H1 (cell line): Measurements from ENCODE around the gene SLIT3. TPM values are rescaled to one million over a fixed set of nuclear protein-coding genes. Genes with fewer than 3 reads are reported as not detected.

ENCODE experiments used
- CTCF ChIA-PET: fragments of 300-600 bp; sonication (Branson Sonifier 250); formaldehyde crosslinking; loops from one replicate; lab custom pipeline; 2021; ENCODE audit not compliant: partially characterized antibody; lab: Charles Lee
- POLR2A ChIA-PET: fragments of 300-600 bp; sonication (Branson Sonifier 250); formaldehyde crosslinking; loops from one replicate; lab custom pipeline; 2021; ENCODE audit warnings: inconsistent platforms; ENCODE audit not compliant: partially characterized antibody; lab: Charles Lee
- DNase-seq, 2 experiments: peaks; one replicate each; pipeline versions ENCODE4 v3.0.0 to v3.0.0-alpha.2; 2010 to 2022; ENCODE audit warnings: low spot score in 2 of 2, low read depth in 1 of 2, mixed read lengths in 1 of 2
- FAIRE-seq: peaks from 2 replicates; lab custom pipeline; 2011; peaks lifted over from hg19 to GRCh38; lab: Jason Lieb, UNC
- H2AFZ ChIP-seq: 2 replicates; pipeline ENCODE4 v1.8.1; 2012; ENCODE audit warnings: low read length, inconsistent platforms
- H2AK5ac ChIP-seq: 2 replicates; pipeline ENCODE4 v1.6.1; 2013; ENCODE audit warnings: low read depth, low read length
- H2BK120ac ChIP-seq: replicated peaks from 2 replicates; pipeline ENCODE3; 2013; ENCODE audit warnings: low read depth, low read length, inconsistent platforms
- H2BK12ac ChIP-seq: 2 replicates; pipeline ENCODE4 v1.6.1; 2013; ENCODE audit warnings: low read depth, low read length
- H2BK15ac ChIP-seq: 2 replicates; pipeline ENCODE4 v1.6.1; 2013; ENCODE audit warnings: low read length
- H2BK20ac ChIP-seq: 2 replicates; pipeline ENCODE4 v1.6.1; 2013; ENCODE audit warnings: low read length
- H2BK5ac ChIP-seq: 2 replicates; pipeline ENCODE4 v1.6.1; 2013; ENCODE audit warnings: low read depth, low read length
- H3K14ac ChIP-seq: 2 replicates; pipeline ENCODE4 v1.6.1; 2013; ENCODE audit warnings: inconsistent platforms; ENCODE audit not compliant: insufficient read length
- H3K18ac ChIP-seq: 2 replicates; pipeline ENCODE4 v1.6.1; 2013; ENCODE audit warnings: low read length; ENCODE audit errors: extremely low read depth
- H3K23ac ChIP-seq: 2 replicates; pipeline ENCODE4 v1.6.1; 2013; ENCODE audit warnings: inconsistent platforms; ENCODE audit not compliant: insufficient read length
- H3K23me2 ChIP-seq: 2 replicates; pipeline ENCODE4 v1.6.1; 2013; ENCODE audit warnings: low read depth, low read length
- H3K27ac ChIP-seq: 2 replicates; pipeline ENCODE4 v1.6.1; 2011; ENCODE audit warnings: low read depth, low read length, inconsistent platforms
- H3K27me3 ChIP-seq, 4 experiments: replicated peaks in 1 of 4; 1 replicate in 1 of 4; 2 replicates in 3 of 4; pipeline versions ENCODE4 v1.6.1 to v1.8.1; 2011 to 2013; ENCODE audit warnings: low read length in 3 of 4, mild to moderate bottlenecking in 3 of 4, inconsistent platforms in 2 of 4, mixed read lengths in 2 of 4, moderate library complexity in 1 of 4; ENCODE audit not compliant: control insufficient read depth in 3 of 4, insufficient read depth in 3 of 4; ENCODE audit errors: extremely low read depth in 1 of 4
- H3K36me3 ChIP-seq, 4 experiments: 2 replicates each; pipeline versions ENCODE4 v1.6.1 to v1.8.1; 2011 to 2013; ENCODE audit warnings: mild to moderate bottlenecking in 4 of 4, low read length in 3 of 4, moderate library complexity in 2 of 4, control low read depth in 1 of 4, inconsistent platforms in 1 of 4; ENCODE audit not compliant: insufficient read depth in 4 of 4, control insufficient read depth in 2 of 4
- H3K4ac ChIP-seq: replicated peaks from 2 replicates; pipeline ENCODE3; 2013; ENCODE audit warnings: low read length, low read depth, mixed read lengths, inconsistent platforms; ENCODE audit not compliant: insufficient read length
- H3K4me1 ChIP-seq, 4 experiments: replicated peaks in 1 of 4; 1 replicate in 1 of 4; 2 replicates in 3 of 4; pipeline versions ENCODE4 v1.6.1 to v1.8.1; 2011 to 2013; ENCODE audit warnings: low read length in 3 of 4, inconsistent platforms in 2 of 4, mixed read lengths in 1 of 4; ENCODE audit not compliant: insufficient read depth in 4 of 4, control insufficient read depth in 3 of 4
- H3K4me2 ChIP-seq, 2 experiments: 2 replicates each; pipeline versions ENCODE4 v1.6.1 to v1.8.1; 2011 to 2013; ENCODE audit warnings: low read depth in 2 of 2, low read length in 2 of 2, control low read depth in 1 of 2, inconsistent platforms in 1 of 2, mild to moderate bottlenecking in 1 of 2; ENCODE audit not compliant: insufficient read depth in 1 of 2
- H3K4me3 ChIP-seq, 4 experiments: fragments of 200-600, 300-600 bp in 1 of 4; sonication (generic), shearing (Covaris generic), sonication (Bioruptor Twin) in 1 of 4; 2 replicates each; pipeline versions ENCODE4 v1.5.1 to v1.8.1; 2011 to 2016; ENCODE audit warnings: low read length in 4 of 4, low read depth in 3 of 4, control low read depth in 2 of 4, inconsistent platforms in 2 of 4, mild to moderate bottlenecking in 2 of 4, mixed read lengths in 1 of 4, moderate library complexity in 1 of 4; ENCODE audit not compliant: insufficient read depth in 2 of 4; ENCODE audit errors: extremely low read depth in 1 of 4
- H3K56ac ChIP-seq: replicated peaks from 2 replicates; pipeline ENCODE3; 2013; ENCODE audit warnings: low read depth, mild to moderate bottlenecking, mixed read lengths, low read length, inconsistent platforms; ENCODE audit not compliant: insufficient read length
- H3K79me1 ChIP-seq: 2 replicates; pipeline ENCODE4 v1.6.1; 2013; ENCODE audit warnings: low read depth, low read length, control low read depth
- H3K79me2 ChIP-seq, 2 experiments: 2 replicates each; pipeline versions ENCODE4 v1.6.1 to v1.8.1; 2012 to 2013; ENCODE audit warnings: low read length in 2 of 2, mild to moderate bottlenecking in 2 of 2, inconsistent platforms in 1 of 2; ENCODE audit not compliant: insufficient read depth in 2 of 2, control insufficient read depth in 1 of 2
- H3K9ac ChIP-seq, 4 experiments: replicated peaks in 1 of 4; 1 replicate in 1 of 4; 2 replicates in 3 of 4; pipeline versions ENCODE4 v1.6.1 to v1.8.1; 2011 to 2013; ENCODE audit warnings: low read depth in 3 of 4, low read length in 3 of 4, control low read depth in 2 of 4, mild to moderate bottlenecking in 2 of 4, moderate library complexity in 2 of 4, inconsistent platforms in 1 of 4; ENCODE audit errors: extremely low read depth in 1 of 4
- H3K9me3 ChIP-seq, 2 experiments: 2 replicates each; pipeline versions ENCODE4 v1.6.1 to v1.8.1; 2012 to 2013; ENCODE audit warnings: mild to moderate bottlenecking in 2 of 2, moderate library complexity in 2 of 2, control low read depth in 1 of 2, inconsistent platforms in 1 of 2, low read depth in 1 of 2, low read length in 1 of 2, mixed read lengths in 1 of 2; ENCODE audit not compliant: insufficient read depth in 2 of 2
- H4K20me1 ChIP-seq, 2 experiments: replicated peaks in 1 of 2; 2 replicates each; pipeline versions ENCODE3 to v1.8.1; 2011 to 2013; ENCODE audit warnings: inconsistent platforms in 2 of 2, low read length in 2 of 2, mild to moderate bottlenecking in 1 of 2; ENCODE audit not compliant: insufficient read depth in 2 of 2, control insufficient read depth in 1 of 2
- H4K5ac ChIP-seq: 2 replicates; pipeline ENCODE4 v1.6.1; 2013; ENCODE audit warnings: low read length, low read depth, mixed read lengths, inconsistent platforms; ENCODE audit not compliant: insufficient read length
- H4K8ac ChIP-seq: 2 replicates; pipeline ENCODE4 v1.8.0; 2013; ENCODE audit warnings: mild to moderate bottlenecking, moderate library complexity, low read length, inconsistent platforms; ENCODE audit not compliant: insufficient read depth; ENCODE audit errors: extremely low read depth
- H4K91ac ChIP-seq: replicated peaks from 2 replicates; pipeline ENCODE3; 2013; ENCODE audit warnings: low read length, mixed read lengths, inconsistent platforms; ENCODE audit not compliant: insufficient read length
- BCL11A ChIP-seq, 2 experiments: IDR thresholded peaks; one replicate each; pipeline ENCODE4 v1.6.1; 2011; ENCODE audit warnings: low read depth in 2 of 2, low read length in 2 of 2, mild to moderate bottlenecking in 2 of 2
- CBX5 ChIP-seq: fragments of 300-800, 300-1000 bp; sonication (generic); IDR thresholded peaks from 2 replicates; pipeline ENCODE4 v1.7.1; 2016; ENCODE audit warnings: antibody characterized with exemption, low read length, low read depth
- CBX8 ChIP-seq: fragments of 300-800, 300-1000 bp; sonication (generic); IDR thresholded peaks from 2 replicates; pipeline ENCODE4 v1.7.1; 2016; ENCODE audit warnings: low read depth, low read length, borderline replicate concordance
- CTBP2 ChIP-seq: IDR thresholded peaks from 2 replicates; pipeline ENCODE4 v1.7.0; 2011; ENCODE audit warnings: borderline replicate concordance, mild to moderate bottlenecking, moderate library complexity, mixed read lengths, low read length; ENCODE audit not compliant: insufficient read depth, insufficient read length
- HDAC2 ChIP-seq, 2 experiments: fragments of 300-600 bp in 1 of 2; sonication (generic) in 1 of 2; IDR thresholded peaks; 2 replicates each; pipeline ENCODE4 v1.6.1; 2011 to 2012; ENCODE audit warnings: low read depth in 2 of 2, low read length in 2 of 2, mild to moderate bottlenecking in 2 of 2, moderate library complexity in 2 of 2, borderline replicate concordance in 1 of 2, inconsistent platforms in 1 of 2
- HDAC6 ChIP-seq: IDR thresholded peaks from one replicate; pipeline ENCODE4 v1.7.1; 2012; ENCODE audit warnings: low read depth, mild to moderate bottlenecking, inconsistent platforms, low read length, moderate library complexity
- JUND ChIP-seq: IDR thresholded peaks from 2 replicates; pipeline ENCODE4 v1.6.1; 2011; ENCODE audit warnings: mild to moderate bottlenecking, improper control_type of control experiment, low read length
- RFX5 ChIP-seq: IDR thresholded peaks from 2 replicates; pipeline ENCODE4 v1.6.1; 2011; ENCODE audit warnings: low read depth, low read length, improper control_type of control experiment, borderline replicate concordance
- RNF2 ChIP-seq: fragments of 200-900, 300-1000 bp; sonication (generic); IDR thresholded peaks from 2 replicates; pipeline ENCODE4 v1.7.1; 2016; ENCODE audit warnings: borderline replicate concordance, low read depth, mild to moderate bottlenecking, antibody characterized with exemption, low read length; ENCODE audit not compliant: poor library complexity, severe bottlenecking; ENCODE audit errors: missing control alignments
- SIN3A ChIP-seq, 2 experiments: IDR thresholded peaks in 1 of 2; conservative IDR thresholded peaks in 1 of 2; 2 replicates each; pipeline ENCODE4 v1.6.1; 2011 to 2012; ENCODE audit warnings: low read length in 2 of 2, improper control_type of control experiment in 1 of 2, low read depth in 1 of 2, mild to moderate bottlenecking in 1 of 2
- WGBS, 2 experiments: shearing (Covaris generic) in 1 of 2; methylation state at CpG; one replicate each; pipeline versions ENCODE4 v1.1.6 to v1.1.7; 2013 to 2015; ENCODE audit warnings: low lambda C conversion rate in 2 of 2, mixed read lengths in 2 of 2, inconsistent platforms in 1 of 2, low coverage in 1 of 2, missing lambda C conversion rate in 1 of 2; ENCODE audit not compliant: insufficient replicate concordance in 2 of 2, insufficient coverage in 1 of 2, insufficient read length in 1 of 2; ENCODE audit errors: extremely low coverage in 1 of 2, missing lambda C conversion rate in 1 of 2; 5-methylcytosine and 5-hydroxymethylcytosine counted together
- polyA plus RNA-seq, 7 experiments: library from polyadenylated mRNA; depleted of rRNA in 3 of 7; stranded (reverse) in 5 of 7; unstranded in 2 of 7; fragments of >200 nt in 5 of 7; fragments of 200-250 nt in 2 of 7; gene quantifications; 1 replicate in 5 of 7; 2 replicates in 1 of 7; 4 replicates in 1 of 7; pipeline versions ENCODE4 v1.2.1 to v1.2.3, GENCODE V29; 2011 to 2013; ENCODE audit warnings: missing spikeins in 2 of 7, mixed read lengths in 2 of 7
- total RNA-seq: library from RNA; stranded (reverse); fragmentation: NEBNext Ultra II Directional; extraction: Animal tissue kit (Norgen Biotek cat#: 25700); gene quantifications from 2 replicates; pipeline ENCODE4 v1.2.1, GENCODE V29; 2021

The SLIT3 gene
- total and polyA plus RNA-seq, 2 of the 8 experiments (the other 6 are each of a cell fraction or from before 2014, with no cell fraction given) = 1.1 to 1.2 TPM

- no peak overlapping the region for H3K14ac ChIP-seq
- no peaks in the 10 kb centered on the region for H3K79me1 ChIP-seq
- H2BK15ac ChIP-seq = no peak overlapping the region
- H4K8ac ChIP-seq = no peak overlapping the region
- H2BK20ac ChIP-seq = no peak overlapping the region
- H3K4ac ChIP-seq = no peak overlapping the region
- H3K9me3 ChIP-seq = no peaks in the 10 kb centered on the region
- no peak overlapping the region for H3K23ac ChIP-seq
- no peak overlapping the region for H2BK5ac ChIP-seq
- no peaks in the 10 kb centered on the region for H3K36me3 ChIP-seq
- peaks cover 0 to 7% (median 4%) of the 10 kb centered on the region in 4 experiments; a peak in 4 of 7 replicates for H3K27me3 ChIP-seq
- H3K9ac ChIP-seq = no peak overlapping the region
- H3K27ac ChIP-seq = no peak overlapping the region
- WGBS, 2 experiments = 97% methylated on average over 12 of the region's 12 CpGs; no CpG with 5 or more reads in 1 of the 2 experiments
- no peak for DNase-seq
- H3K79me2 ChIP-seq = no peaks in the 10 kb centered on the region
- H3K4me1 ChIP-seq = peaks cover 0 to 10% (median 5%) of the 10 kb centered on the region in 4 experiments; a peak in 4 of 7 replicates
- TF ChIP-seq RFX5 (no peak), CBX8 (no peak), BCL11A (IDR thresholded peaks at IDR 0.05; ENCODE audit: low read depth in 2 of 2, low read length in 2 of 2) (no peak), CBX5 (no peak), RNF2 (no peak), HDAC6 (no peak), SIN3A (conservative IDR thresholded peaks at IDR 0.05 in 1 of 2, IDR thresholded peaks at IDR 0.05 in 1 of 2; ENCODE audit: low read depth in 1 of 2, low read length in 2 of 2) (no peak), JUND (no peak), HDAC2 (IDR thresholded peaks at IDR 0.05; ENCODE audit: borderline replicate concordance in 1 of 2, low read depth in 2 of 2, low read length in 2 of 2) (no peak), CTBP2 (no peak)
- ChIA-PET POLR2A (no interaction called here), CTCF (interaction anchor here (0.6 to 3.5 kb wide), 22 partner anchors 8 to 654 kb away, joined by 3 to 14 read pairs (median 3); no protein-coding TSS in a partner anchor)
- H3K4me3 ChIP-seq = no peak overlapping the region
- no peak overlapping the region for H2AFZ ChIP-seq
- H2BK120ac ChIP-seq = no peak overlapping the region
- no peak overlapping the region for H2AK5ac ChIP-seq
- no peak for FAIRE-seq
- no peaks in the 10 kb centered on the region for H3K23me2 ChIP-seq
- no peak overlapping the region for H2BK12ac ChIP-seq
- H3K4me2 ChIP-seq = no peak overlapping the region; a peak in 1 of 4 replicates
- no peak overlapping the region for H4K5ac ChIP-seq
- H3K18ac ChIP-seq = no peak overlapping the region
- H4K20me1 ChIP-seq = no peaks in the 10 kb centered on the region
- no peak overlapping the region for H3K56ac ChIP-seq
- H4K91ac ChIP-seq = no peak overlapping the region
Measured at GRCh38 chr5:168882283-168882682, 418.7 kb downstream of the SLIT3 start.
